Measurements from ENCODE around the gene ACAA1. TPM values are rescaled to one million over a fixed set of nuclear protein-coding genes. Genes with fewer than 3 reads are reported as not detected.

Gene ACAA1
- total and polyA plus RNA-seq, 2 donors (not counting 1 experiment from before 2014, with no cell fraction given): 98.4 to 143 TPM

GRCh38 chr3:38168151-38169026 is 31.5 kb upstream of the ACAA1 start:
- TF ChIP-seq EZH2 (IDR thresholded peaks at IDR 0.05; ENCODE audit: borderline replicate concordance, insufficient read depth, low read depth, low read length, poor library complexity, severe bottlenecking) (no peak), CTCF (IDR thresholded peaks at IDR 0.05) (no peak)

GRCh38 chr3:38167591-38167990 is 30.7 kb upstream of the ACAA1 start:
- H3K27me3 ChIP-seq (replicated peaks in 1 of 4; ENCODE audit: control extremely low read depth in 1 of 4, control insufficient read depth in 3 of 4, insufficient read depth in 4 of 4, low read length in 3 of 4): no peaks in the 10 kb centered on the region
- no peak for TF ChIP-seq EZH2 (IDR thresholded peaks at IDR 0.05; ENCODE audit: borderline replicate concordance, insufficient read depth, low read depth, low read length, poor library complexity, severe bottlenecking)
- no peak for TF ChIP-seq CTCF (IDR thresholded peaks at IDR 0.05)
- Mint-ChIP-seq H3K27me3 (no peaks in the 10 kb centered on the region), H3K4me3 (peak overlapping the region; percentile 42), H3K4me1 (peaks cover 66% of the 10 kb centered on the region), H3K9me3 (ENCODE audit: insufficient read depth) (no peaks in the 10 kb centered on the region), H3K27ac (no peak overlapping the region)
- H3K79me2 ChIP-seq (ENCODE audit: control insufficient read depth, insufficient read depth, low read length): peaks cover 72% of the 10 kb centered on the region
- no peak for ATAC-seq (ENCODE audit: low read depth)
- CTCF ChIA-PET: interaction anchor here (0.7 kb wide), 2 partner anchors 20 to 25 kb away, joined by 3 to 6 read pairs; no protein-coding TSS in a partner anchor
- peaks cover 21 to 28% of the 10 kb centered on the region in 2 donors for H3K4me1 ChIP-seq (ENCODE audit: control insufficient read depth in 2 of 2, insufficient read depth in 2 of 2, low read length in 2 of 2)
- H3K4me2 ChIP-seq (replicated peaks; ENCODE audit: low read depth, low read length, poor library complexity, severe bottlenecking): no peak overlapping the region
- no peak overlapping the region for H3K27ac ChIP-seq (ENCODE audit: low read length in 2 of 2)
- no CpG with 5 or more reads among the region's 4 CpGs for WGBS (ENCODE audit: insufficient coverage)
- no peak overlapping the region for H3K9ac ChIP-seq (ENCODE audit: low read length)
- POLR2A ChIA-PET: interaction anchor here (4.9 kb wide), 1 partner anchor 29 kb away, joined by 75 read pairs; the partner anchor contains the start of genes ACAA1 and MYD88
- H4K20me1 ChIP-seq (ENCODE audit: control insufficient read depth, insufficient read depth, low read length, poor library complexity, severe bottlenecking): peaks cover 40% of the 10 kb centered on the region
- H3K9me3 ChIP-seq (ENCODE audit: control extremely low read depth in 1 of 3, control insufficient read depth in 2 of 3, insufficient read depth in 1 of 3, low read length in 2 of 3): no peaks in the 10 kb centered on the region
- H3K4me3 ChIP-seq (ENCODE audit: control extremely low read depth in 1 of 5, extremely low read depth in 1 of 5, insufficient read depth in 1 of 5, low read depth in 2 of 5, low read length in 4 of 5): no peak overlapping the region
- intact Hi-C loops (cut with micrococcal nuclease): loop anchor here (10.0 kb wide), 1 partner anchor 887 kb away; the partner anchor contains the start of genes SCN11A and WDR48
- no peak for DNase-seq
- no peak overlapping the region for H2AFZ ChIP-seq (ENCODE audit: insufficient read depth, low read depth, low read length, poor library complexity, severe bottlenecking)
- no peaks in the 10 kb centered on the region for H3K36me3 ChIP-seq (replicated peaks in 1 of 2; ENCODE audit: control extremely low read depth in 1 of 2, control insufficient read depth in 1 of 2, extremely low read depth in 1 of 2, insufficient read depth in 2 of 2, low read length in 1 of 2)

More at GRCh38 chr3:38168151-38169026, 31.5 kb upstream of the ACAA1 start:
- Mint-ChIP-seq H3K4me3 (no peak overlapping the region), H3K9me3 (ENCODE audit: insufficient read depth) (no peaks in the 10 kb centered on the region), H3K4me1 (peaks cover 70% of the 10 kb centered on the region), H3K27ac (no peak overlapping the region), H3K27me3 (no peaks in the 10 kb centered on the region)
- no peaks in the 10 kb centered on the region for H3K27me3 ChIP-seq (replicated peaks in 1 of 4; ENCODE audit: control extremely low read depth in 1 of 4, control insufficient read depth in 3 of 4, insufficient read depth in 4 of 4, low read length in 3 of 4)
- no peaks in the 10 kb centered on the region for H3K9me3 ChIP-seq (ENCODE audit: control extremely low read depth in 1 of 3, control insufficient read depth in 2 of 3, insufficient read depth in 1 of 3, low read length in 2 of 3)
- no peak overlapping the region for H3K27ac ChIP-seq (ENCODE audit: low read length in 2 of 2)
- ChIA-PET POLR2A (no interaction called here), CTCF (no interaction called here)
- H3K4me3 ChIP-seq (ENCODE audit: control extremely low read depth in 1 of 5, extremely low read depth in 1 of 5, insufficient read depth in 1 of 5, low read depth in 2 of 5, low read length in 4 of 5): no peak overlapping the region
- no peak overlapping the region for H3K4me2 ChIP-seq (replicated peaks; ENCODE audit: low read depth, low read length, poor library complexity, severe bottlenecking)
- intact Hi-C loops (cut with micrococcal nuclease): loop anchor here (10.0 kb wide), 1 partner anchor 886 kb away; the partner anchor contains the start of genes SCN11A and WDR48
- WGBS (ENCODE audit: insufficient coverage): no CpG with 5 or more reads among the region's 4 CpGs
- peaks cover 21 to 28% of the 10 kb centered on the region in 2 donors for H3K4me1 ChIP-seq (ENCODE audit: control insufficient read depth in 2 of 2, insufficient read depth in 2 of 2, low read length in 2 of 2)
- H3K36me3 ChIP-seq (replicated peaks in 1 of 2; ENCODE audit: control extremely low read depth in 1 of 2, control insufficient read depth in 1 of 2, extremely low read depth in 1 of 2, insufficient read depth in 2 of 2, low read length in 1 of 2): no peaks in the 10 kb centered on the region
- DNase-seq (no peak), ATAC-seq (ENCODE audit: low read depth) (no peak)
- peaks cover 80% of the 10 kb centered on the region for H3K79me2 ChIP-seq (ENCODE audit: control insufficient read depth, insufficient read depth, low read length)
- H3K9ac ChIP-seq (ENCODE audit: low read length): no peak overlapping the region
- no peak overlapping the region for H2AFZ ChIP-seq (ENCODE audit: insufficient read depth, low read depth, low read length, poor library complexity, severe bottlenecking)
- H4K20me1 ChIP-seq (ENCODE audit: control insufficient read depth, insufficient read depth, low read length, poor library complexity, severe bottlenecking): peaks cover 48% of the 10 kb centered on the region

Measured in B cell (primary cell).